CD4-positive, alpha-beta T cell treated with Interleukin-17A for 4 hours (primary cell): Measurements from ENCODE around the gene CBARP.
"Not testable (repeated sequence)": the region's sequence is repeated elsewhere in the genome, so short reads cannot be mapped to it uniquely, and the experiment has no call there.

Experiments used
- DNase-seq: peaks from one replicate; pipeline ENCODE4 v3.0.0-alpha.2; 2020; ENCODE audit warnings: mixed read lengths

CBARP gene

GRCh38 chr19:1252221-1252820 is 14.5 kb upstream of the CBARP start:
- DNase-seq, result peak; percentile 83

GRCh38 chr19:1251330-1252220 is 13.8 kb upstream of the CBARP start:
- peak; percentile 85 for DNase-seq

- DNase-seq, result peak; percentile 77
Measured at GRCh38 chr19:1250437-1251260, 12.8 kb upstream of the CBARP start.

GRCh38 chr19:1249990-1250436 is 12.2 kb upstream of the CBARP start:
- no peak for DNase-seq

GRCh38 chr19:1249298-1249989 is 11.6 kb upstream of the CBARP start:
- peak; percentile 98 for DNase-seq

- DNase-seq, result peak; percentile 90
Measured at GRCh38 chr19:1248786-1249297, 11.0 kb upstream of the CBARP start.

- peak; percentile 87 for DNase-seq
Measured at GRCh38 chr19:1248139-1248785, 10.5 kb upstream of the CBARP start, which contains the start of gene MIDN. MIDN (plus strand) TSS chr19:1248583; CDS start chr19:1250297, 1,714 bp downstream.

GRCh38 chr19:1247748-1248138 is 9.9 kb upstream of the CBARP start:
- no peak for DNase-seq

- not testable (repeated sequence) for DNase-seq
Measured at GRCh38 chr19:1246265-1247087, 8.7 kb upstream of the CBARP start.

GRCh38 chr19:1245494-1246264 is 7.9 kb upstream of the CBARP start:
- DNase-seq, result no peak

GRCh38 chr19:1244693-1245451 is 7.1 kb upstream of the CBARP start:
- DNase-seq, result no peak

GRCh38 chr19:1243768-1244692 is 6.2 kb upstream of the CBARP start:
- peak; percentile 88 for DNase-seq

- DNase-seq, result peak; percentile 94
Measured at GRCh38 chr19:1241417-1242095, 3.8 kb upstream of the CBARP start, which contains the start of gene ATP5F1D. ATP5F1D (plus strand) TSS chr19:1241751; CDS start chr19:1241851, 100 bp downstream.

- no peak for DNase-seq
Measured at GRCh38 chr19:1240925-1241324, 3.1 kb upstream of the CBARP start.

- DNase-seq, result peak; percentile 91
Measured at GRCh38 chr19:1239796-1240737, 2.3 kb upstream of the CBARP start.

GRCh38 chr19:1239420-1239795 is 1.6 kb upstream of the CBARP start:
- DNase-seq, result no peak
